ENCODE results near the gene KRT81. TPM values are rescaled to one million over a fixed set of nuclear protein-coding genes. Genes with fewer than 3 reads are reported as not detected.
A peak's percentile ranks its signal among the peaks of the same experiment; 100 is the strongest.

KRT81 gene
- total and polyA plus RNA-seq, 2 of the 4 experiments (the other 2 are of a cell fraction), result under 0.01 to 0.05 TPM

- dilution Hi-C loops (cut with HindIII; ENCODE audit: low sequenced_read_pairs, unreplicated experiment), result no loop called here
- peaks cover 9% of the 10 kb centered on the region for H3K9me1 ChIP-seq (ENCODE audit: insufficient read depth, low read length)
- H3K9ac ChIP-seq (ENCODE audit: low read depth, low read length), result no peak overlapping the region
- H3K36me3 ChIP-seq (ENCODE audit: control insufficient read depth, insufficient read depth, low read length), result no peaks in the 10 kb centered on the region
- peaks cover 5% of the 10 kb centered on the region for H3K4me1 ChIP-seq (ENCODE audit: control insufficient read depth, insufficient read depth, low read length)
- peak overlapping the region; percentile 70; the same call in 1 of the 2 replicates for H2AK5ac ChIP-seq (ENCODE audit: low read depth, low read length)
- H3K79me1 ChIP-seq (ENCODE audit: low read depth in 1 of 2, low read length in 2 of 2), result 0 out of 4 replicates have a peak, but pooled peaks cover 0 to under 1% of the 10 kb centered on the region in 2 experiments
- no TSS peak for BruUV-seq (replicated peaks)
- H3K4me2 ChIP-seq (ENCODE audit: low read depth, low read length), result no peak overlapping the region
- DNase-seq (no peak), ATAC-seq (ENCODE audit: low read depth) (no peak)
- H2BK120ac ChIP-seq (ENCODE audit: low read depth, low read length), result 0 out of 2 replicates have a peak overlapping the region, but pooled peaks have one; percentile 40
- H3K4me3 ChIP-seq (ENCODE audit: insufficient read depth, low read depth, low read length), result no peak overlapping the region
- in situ Hi-C loops (cut with MboI; ENCODE audit: low sequenced_read_pairs), result no loop called here
- H4K5ac ChIP-seq (ENCODE audit: low read depth, low read length), result no peak overlapping the region
- no peaks in the 10 kb centered on the region for H3K9me3 ChIP-seq (ENCODE audit: control insufficient read depth, insufficient read depth, low read length)
- no peaks in the 10 kb centered on the region for H4K20me1 ChIP-seq (ENCODE audit: insufficient read depth, low read length)
- H2AK9ac ChIP-seq (replicated peaks; ENCODE audit: low read depth, low read length, poor library complexity), result no peak overlapping the region
- H2AFZ ChIP-seq (replicated peaks; ENCODE audit: low read length, poor library complexity), result peak overlapping the region; percentile 28
- H2BK15ac ChIP-seq (ENCODE audit: low read depth, low read length), result no peak overlapping the region
- H3K27ac ChIP-seq (ENCODE audit: insufficient read depth, low read length), result no peak overlapping the region
- no CpG with 5 or more reads among the region's 4 CpGs for WGBS, 2 experiments (ENCODE audit: extremely low coverage in 2 of 2, insufficient read length in 1 of 2)
- ChIA-PET CTCF (interaction anchor here (1.1 to 2.7 kb wide), 2 partner anchors 41 to 82 kb away, joined by 3 to 14 read pairs; no protein-coding TSS in a partner anchor), POLR2A (ENCODE audit: unreplicated experiment) (interaction anchor here (0.8 kb wide), 1 partner anchor 41 kb away, joined by 3 read pairs; no protein-coding TSS in a partner anchor)
- TF ChIP-seq SMC3 (IDR thresholded peaks at IDR 0.05; ENCODE audit: low read depth, low read length), result no peak
- TF ChIP-seq MAFK (IDR thresholded peaks at IDR 0.05; ENCODE audit: low read depth, low read length), result no peak
- no peak for TF ChIP-seq FOS (IDR thresholded peaks at IDR 0.05; ENCODE audit: low read depth, low read length)
- no peak for TF ChIP-seq CHD1 (IDR thresholded peaks at IDR 0.05; ENCODE audit: low read depth, low read length)
- TF ChIP-seq BHLHE40 (IDR thresholded peaks at IDR 0.05; ENCODE audit: low read depth, low read length), result no peak
- no peak for TF ChIP-seq MXI1 (IDR thresholded peaks at IDR 0.05; ENCODE audit: borderline replicate concordance, low read depth, low read length)
- no peak for TF ChIP-seq RFX5 (IDR thresholded peaks at IDR 0.05; ENCODE audit: low read depth, low read length)
- no peak for TF ChIP-seq CTCF (conservative IDR thresholded peaks at IDR 0.05; ENCODE audit: low read depth, low read length)
- TF ChIP-seq RCOR1 (IDR thresholded peaks at IDR 0.05; ENCODE audit: insufficient replicate concordance, low read length), result no peak
- TF ChIP-seq, protein P1, sequence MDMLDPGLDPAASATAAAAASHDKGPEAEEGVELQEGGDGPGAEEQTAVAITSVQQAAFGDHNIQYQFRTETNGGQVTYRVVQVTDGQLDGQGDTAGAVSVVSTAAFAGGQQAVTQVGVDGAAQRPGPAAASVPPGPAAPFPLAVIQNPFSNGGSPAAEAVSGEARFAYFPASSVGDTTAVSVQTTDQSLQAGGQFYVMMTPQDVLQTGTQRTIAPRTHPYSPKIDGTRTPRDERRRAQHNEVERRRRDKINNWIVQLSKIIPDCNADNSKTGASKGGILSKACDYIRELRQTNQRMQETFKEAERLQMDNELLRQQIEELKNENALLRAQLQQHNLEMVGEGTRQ (IDR thresholded peaks at IDR 0.05; ENCODE audit: low read depth, low read length), result no peak
- TF ChIP-seq, protein P2, sequence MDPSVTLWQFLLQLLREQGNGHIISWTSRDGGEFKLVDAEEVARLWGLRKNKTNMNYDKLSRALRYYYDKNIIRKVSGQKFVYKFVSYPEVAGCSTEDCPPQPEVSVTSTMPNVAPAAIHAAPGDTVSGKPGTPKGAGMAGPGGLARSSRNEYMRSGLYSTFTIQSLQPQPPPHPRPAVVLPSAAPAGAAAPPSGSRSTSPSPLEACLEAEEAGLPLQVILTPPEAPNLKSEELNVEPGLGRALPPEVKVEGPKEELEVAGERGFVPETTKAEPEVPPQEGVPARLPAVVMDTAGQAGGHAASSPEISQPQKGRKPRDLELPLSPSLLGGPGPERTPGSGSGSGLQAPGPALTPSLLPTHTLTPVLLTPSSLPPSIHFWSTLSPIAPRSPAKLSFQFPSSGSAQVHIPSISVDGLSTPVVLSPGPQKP (IDR thresholded peaks at IDR 0.05; ENCODE audit: borderline replicate concordance, low read depth, low read length), result no peak
- no peak for TF ChIP-seq POLR2A (IDR thresholded peaks at IDR 0.05; ENCODE audit: low read depth, low read length)
- TF ChIP-seq RAD21 (IDR thresholded peaks at IDR 0.05; ENCODE audit: low read length), result no peak
- TF ChIP-seq CEBPB (IDR thresholded peaks at IDR 0.05; ENCODE audit: low read depth, low read length), result no peak
- no peak for TF ChIP-seq NFE2L2 (IDR thresholded peaks at IDR 0.05; ENCODE audit: low read depth, low read length)
- H3K27me3 ChIP-seq (ENCODE audit: control insufficient read depth, insufficient read depth, low read length), result no peaks in the 10 kb centered on the region
- H3K56ac ChIP-seq (ENCODE audit: extremely low read depth, insufficient read depth, low read length), result no peak overlapping the region
- no peak overlapping the region for H4K8ac ChIP-seq (ENCODE audit: low read depth in 2 of 2, low read length in 2 of 2)
- peak overlapping the region; percentile 27; the same call in 1 of the 2 replicates for H3K4ac ChIP-seq (ENCODE audit: low read depth, low read length)
- H3K14ac ChIP-seq (replicated peaks; ENCODE audit: low read depth, low read length), result no peak overlapping the region; the same call in 1 of the 2 replicates
- H2BK5ac ChIP-seq (ENCODE audit: low read depth, low read length, poor library complexity, severe bottlenecking), result no peak overlapping the region
- 0 out of 2 replicates have a peak overlapping the region, but pooled peaks have one; percentile 25 for H2BK20ac ChIP-seq (ENCODE audit: low read depth, low read length)
- H4K91ac ChIP-seq (ENCODE audit: insufficient read depth, low read depth, low read length), result peak overlapping the region; percentile 20; the same call in 1 of the 2 replicates
- no peak overlapping the region for H3K18ac ChIP-seq (ENCODE audit: low read depth, low read length)
- intact Hi-C loops (cut with micrococcal nuclease), result no loop called here
- H3K23ac ChIP-seq (ENCODE audit: low read depth, low read length), result no peak overlapping the region
Measured at GRCh38 chr12:52238207-52238840, 53.0 kb downstream of the KRT81 start.

All from IMR-90 (cell line).